HG03280 (cell line): ENCODE data around the gene ASCC1.

Source experiments
- ATAC-seq: cut with Tn5 transposase; IDR thresholded peaks from one replicate; pipeline ENCODE4 v1.9.1; 2021; ENCODE audit warnings: mild to moderate bottlenecking, moderate library complexity; ENCODE audit not compliant: unreplicated experiment

Gene ASCC1

GRCh38 chr10:72086466-72087391 lies 129.3 kb downstream of the ASCC1 start:
- ATAC-seq, result no peak

GRCh38 chr10:72085864-72086465 lies 130.1 kb downstream of the ASCC1 start:
- no peak for ATAC-seq

GRCh38 chr10:72085166-72085565 lies 130.9 kb downstream of the ASCC1 start:
- ATAC-seq, result no peak

GRCh38 chr10:72083790-72084459 lies 132.2 kb downstream of the ASCC1 start:
- no peak for ATAC-seq

- no peak for ATAC-seq
These were observed 133.0 kb downstream of the ASCC1 start for GRCh38 chr10:72082856-72083789.

GRCh38 chr10:72081772-72082590 lies 134.1 kb downstream of the ASCC1 start:
- ATAC-seq, result no peak

- ATAC-seq, result no peak
These were observed 134.9 kb downstream of the ASCC1 start for GRCh38 chr10:72081210-72081609.

- no peak for ATAC-seq
These were observed 135.8 kb downstream of the ASCC1 start for GRCh38 chr10:72080042-72080975.

- no peak for ATAC-seq
These were observed 136.7 kb downstream of the ASCC1 start for GRCh38 chr10:72079356-72079755.

- no peak for ATAC-seq
These were observed 138.6 kb downstream of the ASCC1 start for GRCh38 chr10:72077275-72077990.

GRCh38 chr10:72076756-72077155 lies 139.3 kb downstream of the ASCC1 start:
- no peak for ATAC-seq

- no peak for ATAC-seq
These were observed 140.5 kb downstream of the ASCC1 start for GRCh38 chr10:72075376-72076115.

- no peak for ATAC-seq
These were observed 141.3 kb downstream of the ASCC1 start for GRCh38 chr10:72074574-72075375.

- no peak for ATAC-seq
These were observed 142.1 kb downstream of the ASCC1 start for GRCh38 chr10:72073708-72074573.

GRCh38 chr10:72072639-72073038 lies 143.4 kb downstream of the ASCC1 start:
- no peak for ATAC-seq

GRCh38 chr10:72072046-72072445 lies 144.0 kb downstream of the ASCC1 start:
- no peak for ATAC-seq
